A549 treated with AZD9567 at 1 μM for 4 hours (cell line): ENCODE data around the gene TAS2R8. TPM values are rescaled to one million over a fixed set of nuclear protein-coding genes. Genes with fewer than 3 reads are reported as not detected.

Experiments
- total RNA-seq: library from RNA; stranded (reverse); fragments of 200-300 nt; extraction: Qiagen RNA extraction; gene quantifications from 5 replicates; pipeline ENCODE4 v1.2.3, GENCODE V29; 2022; ENCODE audit not compliant: insufficient read depth

Gene TAS2R8
- total RNA-seq: not detected in 5 replicates

GRCh38 chr12:10807186-10807585 lies at the start of gene TAS2R8:
Gene TAS2R8 (minus strand): TSS chr12:10807286. CDS start chr12:10806980, 306 bp downstream.

GRCh38 chr12:10849425-10849878 lies 42.4 kb upstream of the TAS2R8 start, which contains the start of gene PRR4:
Gene PRR4 (minus strand): TSS chr12:10849475. CDS start chr12:10849437, 38 bp downstream.

GRCh38 chr12:10826258-10826657 lies 19.2 kb upstream of the TAS2R8 start, which contains the start of gene TAS2R10:
Gene TAS2R10 (minus strand): TSS chr12:10826358. CDS start chr12:10826269, 89 bp downstream.

GRCh38 chr12:10810068-10810467 lies 3.0 kb upstream of the TAS2R8 start, which contains the start of gene TAS2R9:
Gene TAS2R9 (minus strand): TSS chr12:10810168. CDS start chr12:10810075, 93 bp downstream.

GRCh38 chr12:10802587-10802986 lies 4.5 kb downstream of the TAS2R8 start, which contains the start of gene TAS2R7:
Gene TAS2R7 (minus strand): TSS chr12:10802627. CDS start chr12:10802570, 57 bp downstream.

Other genes with a start within 250 kb of the TAS2R8 start
- 43.3 to 53.0 TPM (median 48.9 TPM) in 5 replicates for gene MAGOHB, start 193.7 kb downstream of the TAS2R8 start, total RNA-seq
- 0.15 to 0.30 TPM (median 0.21 TPM) in 4 of 5 replicates, not detected in the other for gene STYK1, start 133.2 kb downstream of the TAS2R8 start, total RNA-seq
- 246 to 298 TPM (median 264 TPM) in 5 replicates for gene YBX3, start 84.0 kb downstream of the TAS2R8 start, total RNA-seq
- not detected in 5 replicates for gene TAS2R7, start 4.7 kb downstream of the TAS2R8 start, total RNA-seq
- not detected in 5 replicates for gene TAS2R9, start 2.9 kb upstream of the TAS2R8 start, total RNA-seq
- gene TAS2R10, start 19.1 kb upstream of the TAS2R8 start, total RNA-seq: 0.08 to 0.15 TPM (median 0.08 TPM) in 3 of 5 replicates, not detected in the others
- 3.1 to 3.6 TPM (median 3.4 TPM) in 4 of 5 replicates, not detected in the other for gene PRR4, start 42.2 kb upstream of the TAS2R8 start, total RNA-seq
- 1.0 to 3.7 TPM (median 3.0 TPM) in 4 of 5 replicates, not detected in the other for gene PRH1, start 77.0 kb upstream of the TAS2R8 start, total RNA-seq
- not detected in 5 replicates for gene TAS2R13, start 102.3 kb upstream of the TAS2R8 start, total RNA-seq
- gene PRH2, start 122.0 kb upstream of the TAS2R8 start, total RNA-seq: 0.16 to 0.42 TPM in 2 of 5 replicates, not detected in the others
- 0.41 to 0.83 TPM (median 0.72 TPM) in 4 of 5 replicates, not detected in the other for gene TAS2R14, start 132.0 kb upstream of the TAS2R8 start, total RNA-seq
- gene TAS2R50, start 179.6 kb upstream of the TAS2R8 start, total RNA-seq: not detected in 5 replicates
- gene TAS2R20, start 191.0 kb upstream of the TAS2R8 start, total RNA-seq: 0.07 to 0.16 TPM (median 0.09 TPM) in 3 of 5 replicates, not detected in the others
- gene TAS2R19, start 215.3 kb upstream of the TAS2R8 start, total RNA-seq: 0.12 to 0.16 TPM (median 0.16 TPM) in 3 of 5 replicates, not detected in the others
- gene TAS2R31, start 224.1 kb upstream of the TAS2R8 start, total RNA-seq: 0.13 to 0.27 TPM (median 0.22 TPM) in 4 of 5 replicates, not detected in the other